CD4-positive, alpha-beta T cell (primary cell): ENCODE data around the gene PRR11. TPM values are rescaled to one million over a fixed set of nuclear protein-coding genes. Genes with fewer than 3 reads are reported as not detected.
"Not testable (repeated sequence)": the region's sequence is repeated elsewhere in the genome, so short reads cannot be mapped to it uniquely, and the experiment has no call there.

Experiments
- ATAC-seq: fragments of 200-7000 bp; cut with Tn5 transposase; one replicate; pipeline ENCODE4 v1.10.0; 2022; ENCODE audit warnings: mild to moderate bottlenecking; ENCODE audit not compliant: poor library complexity
- CTCF ChIA-PET: fragments of 350-600 bp; sonication (Branson Sonifier 250); formaldehyde crosslinking; loops from one replicate; lab custom pipeline; 2021; ENCODE audit warnings: antibody characterized with exemption, inconsistent platforms; lab: Charles Lee
- POLR2A ChIA-PET: fragments of 350-600 bp; sonication (Branson Sonifier 250); formaldehyde crosslinking; loops from one replicate; lab custom pipeline; 2021; ENCODE audit warnings: antibody characterized with exemption, inconsistent platforms; lab: Charles Lee
- DNase-seq, 14 experiments: peaks; one replicate each; pipeline ENCODE4 v3.0.0-alpha.2; 2013 to 2020; ENCODE audit warnings: mixed read lengths in 2 of 14
- H3K27ac ChIP-seq, 2 donors: one replicate each; pipeline versions ENCODE4 v1.5.1 to v1.7.0; 2013; ENCODE audit warnings: low read length in 2 of 2, low read depth in 1 of 2, mild to moderate bottlenecking in 1 of 2
- H3K27me3 ChIP-seq, 2 experiments: 1 replicate in 1 of 2; 2 replicates in 1 of 2; pipeline versions ENCODE4 v1.6.1 to v1.7.0; 2013; ENCODE audit warnings: low read length in 2 of 2, control low read depth in 1 of 2, mild to moderate bottlenecking in 1 of 2, moderate library complexity in 1 of 2; ENCODE audit not compliant: insufficient read depth in 2 of 2, control insufficient read depth in 1 of 2
- H3K36me3 ChIP-seq: one replicate; pipeline ENCODE4 v1.6.1; 2013; ENCODE audit warnings: low read length, control low read depth; ENCODE audit not compliant: insufficient read depth
- H3K4me1 ChIP-seq: one replicate; pipeline ENCODE4 v1.6.1; 2013; ENCODE audit warnings: low read length, control low read depth; ENCODE audit not compliant: insufficient read depth
- H3K4me3 ChIP-seq: one replicate; pipeline ENCODE4 v1.5.1; 2013; ENCODE audit warnings: mild to moderate bottlenecking, low read length, moderate library complexity
- H3K9me3 ChIP-seq, 2 experiments: 1 replicate in 1 of 2; 2 replicates in 1 of 2; pipeline versions ENCODE4 v1.6.1 to v1.7.0; 2013; ENCODE audit warnings: low read length in 2 of 2, mild to moderate bottlenecking in 2 of 2, control low read depth in 1 of 2, moderate library complexity in 1 of 2; ENCODE audit not compliant: control insufficient read depth in 1 of 2, insufficient read depth in 1 of 2
- H3K27ac Mint-ChIP-seq: one replicate; pipeline ENCODE4 v1.8.0; 2020; ENCODE audit warnings: mixed read lengths
- H3K27me3 Mint-ChIP-seq: one replicate; pipeline ENCODE4 v1.8.0; 2021; ENCODE audit warnings: mixed read lengths
- H3K36me3 Mint-ChIP-seq: one replicate; pipeline ENCODE4 v1.8.0; 2021; ENCODE audit warnings: low read depth, mixed read lengths
- H3K4me1 Mint-ChIP-seq: one replicate; pipeline ENCODE4 v1.8.0; 2021; ENCODE audit warnings: low read depth, mixed read lengths
- H3K4me3 Mint-ChIP-seq: one replicate; pipeline ENCODE4 v1.8.0; 2020; ENCODE audit warnings: mild to moderate bottlenecking, mixed read lengths
- H3K9me3 Mint-ChIP-seq: one replicate; pipeline ENCODE4 v1.8.0; 2020; ENCODE audit warnings: mixed read lengths
- intact Hi-C, 2 experiments: fragments of 100-400 bp; cut with DNase I in 1 of 2; cut with micrococcal nuclease in 1 of 2; formaldehyde crosslinking; loops; one replicate each; pipeline versions ENCODE4 v1.15.1 to v1.9.0; 2023 to 2025; cut with DNase I, micrococcal nuclease
- total RNA-seq, 174 experiments: library from RNA in 2 of 174; stranded (reverse) in 2 of 174; gene quantifications; one replicate each; pipeline ENCODE4 v1.2.3 and lab custom pipeline; 2021 to 2026
- TF ChIP-seq, protein P1 (sequence below): fragments of 200-600 bp; IDR thresholded peaks from one replicate; pipeline ENCODE4 v1.8.0; 2022; ENCODE audit warnings: antibody characterized with exemption, mild to moderate bottlenecking

The PRR11 gene
- total RNA-seq, 2 experiments from 2014 or later: 0.69 to 0.92 TPM

DNA sequence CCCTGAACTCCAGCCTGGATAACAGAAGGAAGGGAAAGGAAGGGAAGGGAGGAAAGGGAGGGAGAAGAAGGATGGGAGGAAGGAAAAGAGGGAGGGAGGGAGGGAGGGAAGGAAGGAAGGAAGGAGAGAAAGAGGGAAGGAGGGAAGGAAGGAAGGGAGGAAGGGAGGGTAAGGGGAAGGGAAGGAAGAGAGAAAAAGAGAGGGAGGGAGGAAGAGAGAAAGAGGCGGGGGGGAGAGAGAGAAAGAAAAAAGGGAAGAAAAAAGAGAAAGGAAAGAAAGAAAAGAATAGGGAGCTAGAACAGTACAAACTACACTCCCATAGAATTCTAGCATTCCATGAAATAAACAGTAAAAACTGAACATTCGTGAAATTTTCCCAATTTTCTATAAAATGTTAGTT, 25.7 kb upstream of the PRR11 start:
- H3K4me1 ChIP-seq: no peaks in the 10 kb centered on the region
- no peak for DNase-seq
- H3K27me3 ChIP-seq: no peaks in the 10 kb centered on the region
- Mint-ChIP-seq H3K4me1 (no peaks in the 10 kb centered on the region), H3K36me3 (peaks cover 32% of the 10 kb centered on the region), H3K4me3 (no peak overlapping the region), H3K27me3 (no peaks in the 10 kb centered on the region), H3K27ac (no peak overlapping the region), H3K9me3 (no peaks in the 10 kb centered on the region)
- intact Hi-C loops: no loop called here
- H3K36me3 ChIP-seq: peaks cover 14% of the 10 kb centered on the region
- ChIA-PET CTCF (no interaction called here), POLR2A (no interaction called here)
- TF ChIP-seq, protein P1, sequence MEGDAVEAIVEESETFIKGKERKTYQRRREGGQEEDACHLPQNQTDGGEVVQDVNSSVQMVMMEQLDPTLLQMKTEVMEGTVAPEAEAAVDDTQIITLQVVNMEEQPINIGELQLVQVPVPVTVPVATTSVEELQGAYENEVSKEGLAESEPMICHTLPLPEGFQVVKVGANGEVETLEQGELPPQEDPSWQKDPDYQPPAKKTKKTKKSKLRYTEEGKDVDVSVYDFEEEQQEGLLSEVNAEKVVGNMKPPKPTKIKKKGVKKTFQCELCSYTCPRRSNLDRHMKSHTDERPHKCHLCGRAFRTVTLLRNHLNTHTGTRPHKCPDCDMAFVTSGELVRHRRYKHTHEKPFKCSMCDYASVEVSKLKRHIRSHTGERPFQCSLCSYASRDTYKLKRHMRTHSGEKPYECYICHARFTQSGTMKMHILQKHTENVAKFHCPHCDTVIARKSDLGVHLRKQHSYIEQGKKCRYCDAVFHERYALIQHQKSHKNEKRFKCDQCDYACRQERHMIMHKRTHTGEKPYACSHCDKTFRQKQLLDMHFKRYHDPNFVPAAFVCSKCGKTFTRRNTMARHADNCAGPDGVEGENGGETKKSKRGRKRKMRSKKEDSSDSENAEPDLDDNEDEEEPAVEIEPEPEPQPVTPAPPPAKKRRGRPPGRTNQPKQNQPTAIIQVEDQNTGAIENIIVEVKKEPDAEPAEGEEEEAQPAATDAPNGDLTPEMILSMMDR: no peak
- H3K4me3 ChIP-seq: no peak overlapping the region
- H3K9me3 ChIP-seq: no peaks in the 10 kb centered on the region
- no peak overlapping the region for H3K27ac ChIP-seq
- ATAC-seq: no peak

DNA sequence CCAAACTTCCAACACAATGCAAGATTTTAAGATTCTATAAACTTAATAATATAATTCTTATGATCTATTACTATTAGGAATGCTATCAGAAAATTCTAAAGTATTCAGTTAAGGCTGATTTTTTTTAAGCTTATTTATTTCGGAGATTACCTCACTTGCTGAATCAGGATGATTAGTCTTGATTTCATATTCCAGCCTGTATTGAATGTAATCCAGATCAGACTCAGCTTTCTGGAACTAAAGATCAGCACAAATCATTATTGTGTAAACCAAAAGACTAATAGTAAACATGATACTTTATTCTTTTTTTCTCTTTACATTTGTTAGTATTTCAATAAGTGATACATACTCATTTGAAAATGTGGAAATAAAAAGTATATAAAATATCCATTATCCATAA, 24.4 kb upstream of the PRR11 start:
- ATAC-seq (no peak), DNase-seq (no peak)
- no peaks in the 10 kb centered on the region for H3K4me1 Mint-ChIP-seq
- peaks cover 25% of the 10 kb centered on the region for H3K36me3 Mint-ChIP-seq
- no peaks in the 10 kb centered on the region for H3K9me3 ChIP-seq
- ChIA-PET POLR2A (no interaction called here), CTCF (no interaction called here)
- H3K36me3 ChIP-seq: peaks cover 14% of the 10 kb centered on the region
- no peak overlapping the region for H3K27ac Mint-ChIP-seq
- no peak overlapping the region for H3K4me3 Mint-ChIP-seq
- intact Hi-C loops: no loop called here
- H3K4me1 ChIP-seq: no peaks in the 10 kb centered on the region
- no peak overlapping the region for H3K4me3 ChIP-seq
- H3K27me3 ChIP-seq: no peaks in the 10 kb centered on the region
- no peaks in the 10 kb centered on the region for H3K9me3 Mint-ChIP-seq
- H3K27ac ChIP-seq: no peak overlapping the region
- TF ChIP-seq, protein P1: no peak
- H3K27me3 Mint-ChIP-seq: no peaks in the 10 kb centered on the region

DNA sequence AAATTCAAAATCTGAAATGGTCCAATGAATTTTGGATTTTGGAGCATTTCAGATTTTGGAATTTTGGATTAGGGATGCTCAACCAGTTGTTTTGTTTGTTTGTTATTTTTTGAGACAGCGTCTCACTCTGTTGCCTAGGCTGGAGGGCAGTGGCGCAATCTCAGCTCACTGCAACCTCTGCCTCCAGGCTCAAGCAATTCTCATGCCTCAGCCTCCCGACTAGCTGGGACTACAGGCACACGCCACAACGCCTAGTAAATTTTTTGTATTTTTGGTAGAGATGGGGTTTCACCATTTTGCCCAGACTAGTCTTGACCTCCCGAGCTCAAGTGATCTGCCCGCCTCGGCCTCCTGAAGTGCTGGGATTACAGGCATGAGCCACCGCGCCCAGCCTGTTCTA, 17.2 kb upstream of the PRR11 start:
- H3K27me3 Mint-ChIP-seq, ATAC-seq, H3K4me3 Mint-ChIP-seq, DNase-seq, intact Hi-C loops, H3K27ac ChIP-seq, H3K36me3 Mint-ChIP-seq, H3K4me1 ChIP-seq, CTCF ChIA-PET, H3K27ac Mint-ChIP-seq, H3K27me3 ChIP-seq, H3K4me3 ChIP-seq, H3K9me3 Mint-ChIP-seq, H3K36me3 ChIP-seq, H3K4me1 Mint-ChIP-seq, H3K9me3 ChIP-seq: not testable (repeated sequence)
- POLR2A ChIA-PET: interaction anchor here (0.9 kb wide), 1 partner anchor 23 kb away, joined by 3 read pairs; no protein-coding TSS in a partner anchor

DNA sequence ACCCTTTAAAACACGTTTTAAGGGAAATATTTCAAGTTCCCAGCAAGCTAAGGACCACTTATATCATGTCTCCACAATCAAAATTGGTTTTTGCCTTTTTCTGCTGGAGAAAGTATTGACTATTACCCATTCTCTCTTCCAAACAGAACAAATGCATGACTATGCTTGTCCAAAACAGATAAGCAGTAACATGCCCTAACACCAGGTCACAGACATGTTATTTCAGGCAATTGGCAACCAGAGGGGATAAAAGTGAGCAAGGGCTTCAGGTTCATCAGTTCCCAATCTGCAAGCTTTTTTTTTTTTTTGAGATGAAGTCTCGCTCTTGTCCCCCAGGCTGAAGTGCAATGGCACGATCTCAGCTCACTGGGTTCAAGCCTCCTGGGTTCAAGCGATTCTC, 15.6 kb upstream of the PRR11 start:
- CTCF ChIA-PET: no interaction called here
- Histone ChIP-seq H3K27me3 (no peaks in the 10 kb centered on the region), H3K4me3 (no peak overlapping the region), H3K27ac (no peak overlapping the region), H3K36me3 (peaks cover 7% of the 10 kb centered on the region), H3K9me3 (no peaks in the 10 kb centered on the region), H3K4me1 (no peaks in the 10 kb centered on the region)
- peaks cover 3% of the 10 kb centered on the region for H3K4me1 Mint-ChIP-seq
- ATAC-seq (no peak), DNase-seq (no peak)
- intact Hi-C loops: no loop called here
- H3K27me3 Mint-ChIP-seq: no peaks in the 10 kb centered on the region
- H3K36me3 Mint-ChIP-seq: peaks cover 8% of the 10 kb centered on the region
- POLR2A ChIA-PET: no interaction called here
- no peak overlapping the region for H3K4me3 Mint-ChIP-seq
- TF ChIP-seq, protein P1: no peak
- H3K27ac Mint-ChIP-seq: no peak overlapping the region
- H3K9me3 Mint-ChIP-seq: no peaks in the 10 kb centered on the region
